Osteoblast (primary cell): ENCODE results near the gene HRH2. TPM values are rescaled to one million over a fixed set of nuclear protein-coding genes. Genes with fewer than 3 reads are reported as not detected.
"Not testable (repeated sequence)": the region's sequence is repeated elsewhere in the genome, so short reads cannot be mapped to it uniquely, and the experiment has no call there.

Source experiments
- DNase-seq: peaks from one replicate; pipeline ENCODE4 v3.0.0; 2011; ENCODE audit warnings: low spot score, mixed read lengths; ENCODE audit not compliant: insufficient read length; ENCODE audit errors: missing footprints
- H2AFZ ChIP-seq: 2 replicates; pipeline ENCODE4 v1.6.0; 2011; ENCODE audit warnings: mild to moderate bottlenecking, low read length
- H3K27ac ChIP-seq: 2 replicates; pipeline ENCODE4 v1.5.1; 2011; ENCODE audit warnings: mild to moderate bottlenecking, low read depth, low read length, moderate library complexity
- H3K27me3 ChIP-seq: 2 replicates; pipeline ENCODE4 v1.6.0; 2012; ENCODE audit warnings: mild to moderate bottlenecking, control low read depth, inconsistent platforms, low read length, moderate library complexity; ENCODE audit not compliant: insufficient read depth
- H3K36me3 ChIP-seq: 2 replicates; pipeline ENCODE4 v1.5.1; 2011; ENCODE audit warnings: mild to moderate bottlenecking, low read length, control low read depth, moderate library complexity; ENCODE audit not compliant: insufficient read depth
- H3K4me1 ChIP-seq: 2 replicates; pipeline ENCODE4 v1.5.1; 2011; ENCODE audit warnings: mild to moderate bottlenecking, low read length, control low read depth, moderate library complexity; ENCODE audit not compliant: insufficient read depth
- H3K4me2 ChIP-seq: 2 replicates; pipeline ENCODE4 v1.6.0; 2011; ENCODE audit warnings: mild to moderate bottlenecking, low read length; ENCODE audit not compliant: insufficient read depth
- H3K4me3 ChIP-seq: fragments of 200-600 bp; sonication (generic); 3 replicates; pipeline ENCODE4 v1.5.1; 2012; ENCODE audit warnings: mild to moderate bottlenecking, low read length, inconsistent platforms; ENCODE audit not compliant: insufficient read depth
- H3K79me2 ChIP-seq: 2 replicates; pipeline ENCODE4 v1.6.0; 2012; ENCODE audit warnings: mild to moderate bottlenecking, low read length, control low read depth, inconsistent platforms; ENCODE audit not compliant: insufficient read depth
- H3K9me3 ChIP-seq: 2 replicates; pipeline ENCODE4 v1.5.1; 2011; ENCODE audit warnings: low read depth, low read length, control low read depth
- H4K20me1 ChIP-seq: 2 replicates; pipeline ENCODE4 v1.6.0; 2012; ENCODE audit warnings: mild to moderate bottlenecking, low read length, control low read depth; ENCODE audit not compliant: insufficient read depth
- CTCF ChIP-seq: IDR thresholded peaks from 2 replicates; pipeline ENCODE4 v1.5.1; 2011; ENCODE audit warnings: mild to moderate bottlenecking, low read depth, low read length, moderate library complexity; ENCODE audit errors: extremely low read depth
- small RNA-seq: library from RNA; depleted of rRNA; stranded (forward); fragments of <200 nt; gene quantifications from one replicate; pipeline ENCODE3, GENCODE V24; 2012
- total RNA-seq: library from RNA; depleted of rRNA; stranded (reverse); fragments of >200 nt; gene quantifications from 2 replicates; pipeline ENCODE4 v1.2.3, GENCODE V29; 2012

The HRH2 gene
- total RNA-seq, 1 donor = 0.36 TPM

GRCh38 chr5:175752826-175753535 is 95.1 kb downstream of the HRH2 start:
- Histone ChIP-seq H3K36me3 (no peaks in the 10 kb centered on the region), H3K4me2 (no peak overlapping the region), H3K27me3 (no peaks in the 10 kb centered on the region), H3K9me3 (no peaks in the 10 kb centered on the region), H4K20me1 (no peaks in the 10 kb centered on the region), H2AFZ (no peak overlapping the region), H3K4me3 (no peak overlapping the region), H3K4me1 (no peaks in the 10 kb centered on the region), H3K79me2 (no peaks in the 10 kb centered on the region), H3K27ac (no peak overlapping the region)
- TF ChIP-seq CTCF = no peak
- no peak for DNase-seq

DNA sequence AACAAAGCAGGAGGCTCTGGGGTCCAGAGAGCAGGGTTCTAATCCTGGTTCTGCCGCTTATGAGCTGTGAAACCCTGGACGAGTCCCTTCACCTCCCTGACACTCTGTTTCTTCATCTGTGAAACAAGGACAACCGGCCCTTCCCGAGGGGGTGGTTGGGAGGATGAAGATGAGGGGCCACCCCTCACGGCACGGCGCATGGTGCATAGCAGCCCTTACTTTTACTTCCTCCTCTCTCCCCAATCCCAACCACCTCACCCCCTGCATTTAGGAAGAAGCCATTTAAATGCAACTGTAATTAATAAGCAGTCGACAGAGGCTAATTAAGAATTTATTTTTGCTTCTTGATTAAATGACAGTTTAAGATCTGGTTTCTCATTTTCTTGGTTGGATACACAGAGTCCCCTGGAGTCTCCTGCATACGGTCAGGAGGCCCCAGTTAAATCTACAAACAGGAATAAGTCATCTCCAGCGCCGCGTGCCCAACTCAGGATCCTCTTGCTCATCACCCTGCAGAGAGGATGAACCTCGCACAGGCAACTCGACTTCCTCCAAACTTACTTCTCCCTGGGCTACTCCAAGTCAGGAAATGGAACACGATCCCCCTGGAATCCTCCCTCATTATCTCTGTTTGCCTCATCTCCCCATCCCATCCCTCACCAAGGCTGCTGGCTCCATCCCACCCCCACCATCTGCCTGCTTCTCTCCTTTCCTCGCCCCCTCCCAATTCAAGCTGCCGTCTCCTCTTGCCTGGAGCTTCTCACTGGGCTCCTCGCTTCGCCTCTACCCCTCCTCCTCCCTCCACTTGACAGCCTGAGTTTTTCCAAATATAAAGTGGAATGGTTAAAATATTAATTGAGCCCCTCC is 95.9 kb downstream of the HRH2 start:
- no peaks in the 10 kb centered on the region for H3K79me2 ChIP-seq
- no peak overlapping the region for H3K4me2 ChIP-seq
- no peaks in the 10 kb centered on the region for H3K4me1 ChIP-seq
- H3K4me3 ChIP-seq = no peak overlapping the region
- no peak overlapping the region for H2AFZ ChIP-seq
- H3K27me3 ChIP-seq = no peaks in the 10 kb centered on the region
- H3K9me3 ChIP-seq = no peaks in the 10 kb centered on the region
- no peaks in the 10 kb centered on the region for H3K36me3 ChIP-seq
- no peak overlapping the region for H3K27ac ChIP-seq
- no peak for DNase-seq
- H4K20me1 ChIP-seq = no peaks in the 10 kb centered on the region
- TF ChIP-seq CTCF = no peak

DNA sequence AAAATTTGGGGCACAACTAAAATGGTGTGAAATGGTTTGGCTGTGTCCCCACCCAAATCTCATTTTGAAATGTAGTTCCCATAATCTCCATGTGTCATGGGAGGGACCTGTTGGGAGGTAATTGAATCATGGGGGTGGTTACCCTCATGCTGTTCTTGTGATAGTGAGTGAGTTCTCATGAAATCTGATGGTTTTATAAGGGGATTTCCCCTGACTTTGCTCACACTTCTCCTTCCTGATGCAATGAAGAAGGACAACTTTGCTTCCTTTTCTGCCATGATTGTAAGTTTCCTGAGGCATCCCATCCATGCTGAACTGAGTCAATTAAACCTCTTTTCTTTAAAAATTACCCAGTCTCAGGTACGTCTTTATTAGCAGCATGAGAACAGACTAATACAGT is 102.1 kb downstream of the HRH2 start:
- not testable (repeated sequence) for H2AFZ ChIP-seq, H3K27ac ChIP-seq, H3K4me3 ChIP-seq, H3K9me3 ChIP-seq, DNase-seq, H3K36me3 ChIP-seq, H3K4me1 ChIP-seq, H3K4me2 ChIP-seq, H4K20me1 ChIP-seq, H3K27me3 ChIP-seq, H3K79me2 ChIP-seq

Small RNA genes lying within 50 kb of the gene (small RNA-seq; reads per million reads assigned to genes)
- gene RN7SKP148 (not detected), gene RNU6-226P (not detected)

Other genes with a start within 250 kb of the HRH2 start
- under 0.01 TPM in 1 of 2 replicates, not detected in the other for gene DRD1, start 213.9 kb upstream of the HRH2 start, total RNA-seq
- 38.3 and 40.9 TPM in 2 replicates for gene SFXN1, start 179.5 kb upstream of the HRH2 start, total RNA-seq
- gene CPLX2, start 213.5 kb downstream of the HRH2 start, total RNA-seq = not detected in 2 replicates